Kidney capillary endothelial cell (primary cell): ENCODE measurements around the gene KRTAP5-11.
"Not testable (repeated sequence)": the region's sequence is repeated elsewhere in the genome, so short reads cannot be mapped to it uniquely, and the experiment has no call there.

Experiments used
- DNase-seq: peaks from one replicate; pipeline ENCODE4 v3.0.0-alpha.2; 2018; ENCODE audit warnings: low spot score

The KRTAP5-11 gene

GRCh38 chr11:71582309-71582895 is at the start of gene KRTAP5-11:
TSS of gene KRTAP5-11 (minus strand) at chr11:71582875. CDS start at chr11:71582837, 38 bp downstream.
- no peak for DNase-seq

- DNase-seq: not testable (repeated sequence)
Measured at GRCh38 chr11:71631551-71631950, 48.9 kb upstream of the KRTAP5-11 start.

- DNase-seq: not testable (repeated sequence)
Measured at GRCh38 chr11:71630071-71630470, 47.4 kb upstream of the KRTAP5-11 start.

GRCh38 chr11:71628943-71629342 is 46.3 kb upstream of the KRTAP5-11 start:
- DNase-seq: not testable (repeated sequence)

- DNase-seq: not testable (repeated sequence)
Measured at GRCh38 chr11:71623226-71623625, 40.6 kb upstream of the KRTAP5-11 start.

GRCh38 chr11:71622561-71622960 is 39.9 kb upstream of the KRTAP5-11 start:
- DNase-seq: not testable (repeated sequence)

GRCh38 chr11:71615003-71615402 is 32.3 kb upstream of the KRTAP5-11 start:
- DNase-seq: not testable (repeated sequence)

GRCh38 chr11:71614366-71614917 is 31.8 kb upstream of the KRTAP5-11 start:
- not testable (repeated sequence) for DNase-seq

GRCh38 chr11:71613931-71614330 is 31.3 kb upstream of the KRTAP5-11 start:
- DNase-seq: not testable (repeated sequence)

GRCh38 chr11:71611218-71611910 is 28.7 kb upstream of the KRTAP5-11 start:
- not testable (repeated sequence) for DNase-seq

GRCh38 chr11:71608272-71608671 is 25.6 kb upstream of the KRTAP5-11 start:
- DNase-seq: not testable (repeated sequence)

- DNase-seq: not testable (repeated sequence)
Measured at GRCh38 chr11:71607520-71608216, 25.0 kb upstream of the KRTAP5-11 start.

- not testable (repeated sequence) for DNase-seq
Measured at GRCh38 chr11:71606853-71607519, 24.3 kb upstream of the KRTAP5-11 start.

- DNase-seq: not testable (repeated sequence)
Measured at GRCh38 chr11:71604798-71605488, 22.3 kb upstream of the KRTAP5-11 start.

GRCh38 chr11:71603221-71603620 is 20.5 kb upstream of the KRTAP5-11 start:
- not testable (repeated sequence) for DNase-seq

GRCh38 chr11:71589546-71589920 is 6.9 kb upstream of the KRTAP5-11 start:
- DNase-seq: not testable (repeated sequence)

- not testable (repeated sequence) for DNase-seq
Measured at GRCh38 chr11:71588822-71589545, 6.3 kb upstream of the KRTAP5-11 start.

GRCh38 chr11:71588314-71588713 is 5.6 kb upstream of the KRTAP5-11 start:
- not testable (repeated sequence) for DNase-seq

- not testable (repeated sequence) for DNase-seq
Measured at GRCh38 chr11:71585673-71586072, 3.0 kb upstream of the KRTAP5-11 start.

- not testable (repeated sequence) for DNase-seq
Measured at GRCh38 chr11:71582969-71583368, 294 bp upstream of the KRTAP5-11 start.

GRCh38 chr11:71581826-71582225 is 849 bp downstream of the KRTAP5-11 start:
- DNase-seq: no peak
